ENCODE data around the gene RFTN1.

Gene RFTN1

GRCh38 chr3:16347548-16347947, 166.0 kb downstream of the RFTN1 start:
- DNase-seq, result no peak

- DNase-seq, result no peak
Measured at GRCh38 chr3:16346413-16347081, 167.0 kb downstream of the RFTN1 start.

- DNase-seq, result no peak
Measured at GRCh38 chr3:16343101-16343500, 170.4 kb downstream of the RFTN1 start.

- no peak for DNase-seq
Measured at GRCh38 chr3:16338999-16339398, 174.5 kb downstream of the RFTN1 start.

- DNase-seq, result no peak
Measured at GRCh38 chr3:16337856-16338540, 175.5 kb downstream of the RFTN1 start.

- DNase-seq, result no peak
Measured at GRCh38 chr3:16336825-16337224, 176.7 kb downstream of the RFTN1 start.

- no peak for DNase-seq
Measured at GRCh38 chr3:16335772-16336645, 177.5 kb downstream of the RFTN1 start.

GRCh38 chr3:16335333-16335732, 178.2 kb downstream of the RFTN1 start:
- no peak for DNase-seq

- no peak for DNase-seq
Measured at GRCh38 chr3:16334909-16335308, 178.6 kb downstream of the RFTN1 start.

- DNase-seq, result no peak
Measured at GRCh38 chr3:16332904-16333426, 180.5 kb downstream of the RFTN1 start.

- DNase-seq, result no peak
Measured at GRCh38 chr3:16331319-16331883, 182.1 kb downstream of the RFTN1 start.

GRCh38 chr3:16330351-16330750, 183.1 kb downstream of the RFTN1 start:
- no peak for DNase-seq

GRCh38 chr3:16329826-16330129, 183.7 kb downstream of the RFTN1 start:
- no peak for DNase-seq

GRCh38 chr3:16329036-16329825, 184.3 kb downstream of the RFTN1 start:
- no peak for DNase-seq

GRCh38 chr3:16328124-16328523, 185.4 kb downstream of the RFTN1 start:
- DNase-seq, result no peak

- DNase-seq, result no peak
Measured at GRCh38 chr3:16326724-16327349, 186.7 kb downstream of the RFTN1 start.

GRCh38 chr3:16325850-16326249, 187.6 kb downstream of the RFTN1 start:
- DNase-seq, result no peak

GRCh38 chr3:16323737-16324136, 189.8 kb downstream of the RFTN1 start:
- DNase-seq, result no peak

GRCh38 chr3:16322189-16322588, 191.3 kb downstream of the RFTN1 start:
- DNase-seq, result no peak

- DNase-seq, result no peak
Measured at GRCh38 chr3:16320711-16321110, 192.8 kb downstream of the RFTN1 start.

- DNase-seq, result no peak
Measured at GRCh38 chr3:16319723-16320122, 193.8 kb downstream of the RFTN1 start.

GRCh38 chr3:16319307-16319706, 194.2 kb downstream of the RFTN1 start:
- DNase-seq, result no peak

Data from NCI-H1436 treated with DMSO at 0.1 percent for 48 hours (cell line).